SJCRH30 (cell line): ENCODE results near the gene SART1. TPM values are rescaled to one million over a fixed set of nuclear protein-coding genes. Genes with fewer than 3 reads are reported as not detected.
"Not testable (repeated sequence)": the region's sequence is repeated elsewhere in the genome, so short reads cannot be mapped to it uniquely, and the experiment has no call there.

Experiments
- DNase-seq, 2 experiments: peaks; one replicate each; pipeline ENCODE4 v3.0.0-alpha.2; 2015 to 2020
- H3K27ac ChIP-seq: fragments of 250-450 bp; sonication (Bioruptor Pico); 2 replicates; pipeline ENCODE4 v1.5.1; 2020; ENCODE audit warnings: mild to moderate bottlenecking, moderate library complexity
- H3K27me3 ChIP-seq: fragments of 250-450 bp; sonication (Bioruptor Pico); 2 replicates; pipeline ENCODE4 v1.5.1; 2020; ENCODE audit warnings: mild to moderate bottlenecking, moderate library complexity
- H3K36me3 ChIP-seq: fragments of 250-450 bp; sonication (Bioruptor Pico); 2 replicates; pipeline ENCODE4 v1.5.1; 2020; ENCODE audit warnings: mild to moderate bottlenecking, moderate library complexity
- H3K4me1 ChIP-seq: fragments of 250-450 bp; sonication (Bioruptor Pico); 2 replicates; pipeline ENCODE4 v1.5.1; 2020; ENCODE audit warnings: mild to moderate bottlenecking, moderate library complexity
- H3K4me3 ChIP-seq: fragments of 250-450 bp; sonication (Bioruptor Pico); 2 replicates; pipeline ENCODE4 v1.5.1; 2020; ENCODE audit warnings: mild to moderate bottlenecking, moderate library complexity
- H3K9me3 ChIP-seq: fragments of 250-450 bp; sonication (Bioruptor Pico); replicated peaks from 2 replicates; pipeline ENCODE4 v1.5.1; 2020; ENCODE audit warnings: mild to moderate bottlenecking, moderate library complexity
- total RNA-seq: library from RNA; depleted of rRNA; stranded (reverse); fragments of >200 nt; shearing (Covaris generic); gene quantifications from 2 replicates; pipeline ENCODE4 v1.2.3, GENCODE V29; 2014

Gene SART1
- total RNA-seq, 1 experiment from 2014 or later, result 63.5 TPM

GRCh38 chr11:65947133-65947532 is 14.4 kb upstream of the SART1 start:
- H3K36me3 ChIP-seq, result no peaks in the 10 kb centered on the region
- DNase-seq, result peak; percentile 56 to 62
- no peaks in the 10 kb centered on the region for H3K9me3 ChIP-seq
- H3K27me3 ChIP-seq, result peaks cover 39% of the 10 kb centered on the region
- no peaks in the 10 kb centered on the region for H3K4me1 ChIP-seq
- no peak overlapping the region for H3K4me3 ChIP-seq
- no peak overlapping the region for H3K27ac ChIP-seq

GRCh38 chr11:65947603-65948125 is 13.9 kb upstream of the SART1 start:
- H3K36me3 ChIP-seq, result no peaks in the 10 kb centered on the region

GRCh38 chr11:65950711-65951110 is 10.8 kb upstream of the SART1 start:
- not testable (repeated sequence) for H3K4me3 ChIP-seq, H3K27ac ChIP-seq, DNase-seq, H3K36me3 ChIP-seq, H3K9me3 ChIP-seq, H3K4me1 ChIP-seq
- peaks cover 45% of the 10 kb centered on the region for H3K27me3 ChIP-seq

More at GRCh38 chr11:65947603-65948125, 13.9 kb upstream of the SART1 start:
- DNase-seq, result no peak
- Histone ChIP-seq H3K9me3 (no peaks in the 10 kb centered on the region), H3K27me3 (peaks cover 42% of the 10 kb centered on the region), H3K27ac (no peak overlapping the region), H3K4me1 (no peaks in the 10 kb centered on the region), H3K4me3 (no peak overlapping the region)

GRCh38 chr11:65951641-65952040 is 9.9 kb upstream of the SART1 start:
- H3K27ac ChIP-seq, H3K4me3 ChIP-seq, H3K36me3 ChIP-seq, H3K4me1 ChIP-seq, H3K9me3 ChIP-seq, DNase-seq: not testable (repeated sequence)
- peaks cover 40% of the 10 kb centered on the region for H3K27me3 ChIP-seq

- Histone ChIP-seq H3K36me3 (no peaks in the 10 kb centered on the region), H3K4me3 (no peak overlapping the region), H3K9me3 (no peaks in the 10 kb centered on the region), H3K4me1 (no peaks in the 10 kb centered on the region), H3K27me3 (peaks cover 35% of the 10 kb centered on the region), H3K27ac (no peak overlapping the region)
- no peak for DNase-seq
These were observed 9.4 kb upstream of the SART1 start for GRCh38 chr11:65952052-65952521.

- Histone ChIP-seq H3K4me3 (no peak overlapping the region), H3K36me3 (no peaks in the 10 kb centered on the region), H3K27ac (no peak overlapping the region), H3K27me3 (peaks cover 24% of the 10 kb centered on the region), H3K9me3 (no peaks in the 10 kb centered on the region), H3K4me1 (no peaks in the 10 kb centered on the region)
- peak; percentile 36 to 48 for DNase-seq
These were observed 8.1 kb upstream of the SART1 start for GRCh38 chr11:65953471-65953870.

GRCh38 chr11:65954771-65955170 is 6.8 kb upstream of the SART1 start:
- H3K36me3 ChIP-seq, result no peaks in the 10 kb centered on the region
- no peak for DNase-seq
- H3K4me3 ChIP-seq, result no peak overlapping the region
- peaks cover 24% of the 10 kb centered on the region for H3K27me3 ChIP-seq
- no peaks in the 10 kb centered on the region for H3K9me3 ChIP-seq
- H3K27ac ChIP-seq, result no peak overlapping the region
- H3K4me1 ChIP-seq, result no peaks in the 10 kb centered on the region

GRCh38 chr11:65958291-65958690 is 3.2 kb upstream of the SART1 start:
- DNase-seq, result no peak
- peaks cover 6% of the 10 kb centered on the region for H3K4me1 ChIP-seq
- 0 out of 2 replicates have a peak, but pooled peaks cover 2% of the 10 kb centered on the region for H3K36me3 ChIP-seq
- no peak overlapping the region for H3K27ac ChIP-seq
- no peaks in the 10 kb centered on the region for H3K9me3 ChIP-seq
- no peak overlapping the region for H3K4me3 ChIP-seq
- H3K27me3 ChIP-seq, result peaks cover 13% of the 10 kb centered on the region

- no peak for DNase-seq
- Histone ChIP-seq H3K4me3 (no peak overlapping the region), H3K36me3 (0 out of 2 replicates have a peak, but pooled peaks cover 2% of the 10 kb centered on the region), H3K27me3 (peaks cover 7% of the 10 kb centered on the region), H3K27ac (no peak overlapping the region), H3K9me3 (no peaks in the 10 kb centered on the region), H3K4me1 (peaks cover 6% of the 10 kb centered on the region)
These were observed 2.6 kb upstream of the SART1 start for GRCh38 chr11:65958774-65959420.

- Histone ChIP-seq H3K9me3 (no peaks in the 10 kb centered on the region), H3K27me3 (no peaks in the 10 kb centered on the region), H3K4me1 (peaks cover 6% of the 10 kb centered on the region), H3K27ac (peak overlapping the region; percentile 88), H3K36me3 (peaks cover 17% of the 10 kb centered on the region), H3K4me3 (peak overlapping the region; percentile 99)
- DNase-seq, result no peak
These were observed 689 bp upstream of the SART1 start for GRCh38 chr11:65960824-65961266.

- Histone ChIP-seq H3K4me1 (peaks cover 6% of the 10 kb centered on the region), H3K9me3 (no peaks in the 10 kb centered on the region), H3K27ac (no peak overlapping the region), H3K36me3 (peaks cover 30% of the 10 kb centered on the region), H3K27me3 (no peaks in the 10 kb centered on the region), H3K4me3 (peak overlapping the region; percentile 99)
- no peak for DNase-seq
These were observed 619 bp downstream of the SART1 start for GRCh38 chr11:65962141-65962564.

- Histone ChIP-seq H3K4me3 (no peak overlapping the region), H3K4me1 (peaks cover 6% of the 10 kb centered on the region), H3K36me3 (peaks cover 51% of the 10 kb centered on the region), H3K27ac (no peak overlapping the region), H3K27me3 (no peaks in the 10 kb centered on the region), H3K9me3 (no peaks in the 10 kb centered on the region)
- no peak for DNase-seq
These were observed 3.4 kb downstream of the SART1 start for GRCh38 chr11:65964906-65965305.

- H3K27ac ChIP-seq, result no peak overlapping the region
- no peak for DNase-seq
- no peaks in the 10 kb centered on the region for H3K9me3 ChIP-seq
- no peak overlapping the region for H3K4me3 ChIP-seq
- no peaks in the 10 kb centered on the region for H3K27me3 ChIP-seq
- H3K36me3 ChIP-seq, result peaks cover 51% of the 10 kb centered on the region
- H3K4me1 ChIP-seq, result peaks cover 6% of the 10 kb centered on the region
These were observed 4.6 kb downstream of the SART1 start for GRCh38 chr11:65965986-65966762.

GRCh38 chr11:65967329-65967934 is 5.9 kb downstream of the SART1 start:
- H3K4me1 ChIP-seq, result peaks cover 4% of the 10 kb centered on the region
- peaks cover 51% of the 10 kb centered on the region for H3K36me3 ChIP-seq
- no peak overlapping the region for H3K4me3 ChIP-seq
- H3K27ac ChIP-seq, result no peak overlapping the region
- H3K27me3 ChIP-seq, result no peaks in the 10 kb centered on the region
- DNase-seq, result no peak
- H3K9me3 ChIP-seq, result no peaks in the 10 kb centered on the region
